Liver (tissue), 9 donors: Measurements from ENCODE around the gene DISP3. TPM values are rescaled to one million over a fixed set of nuclear protein-coding genes. Genes with fewer than 3 reads are reported as not detected.

Source experiments
- DNase-seq: peaks from one replicate; pipeline ENCODE4 v3.0.0-alpha.2; 2017; ENCODE audit warnings: low spot score
- H3K27ac ChIP-seq, 2 donors: one replicate each; pipeline ENCODE4 v1.7.0; 2013; ENCODE audit warnings: inconsistent platforms in 2 of 2, low read length in 2 of 2, control low read depth in 1 of 2, low read depth in 1 of 2, mild to moderate bottlenecking in 1 of 2
- H3K27me3 ChIP-seq, 4 donors: one replicate each; pipeline versions ENCODE4 v1.6.1 to v1.7.0; 2013; ENCODE audit warnings: low read length in 3 of 4, inconsistent platforms in 1 of 4, mild to moderate bottlenecking in 1 of 4, moderate library complexity in 1 of 4; ENCODE audit not compliant: control insufficient read depth in 4 of 4, insufficient read depth in 4 of 4
- H3K36me3 ChIP-seq, 4 donors: one replicate each; pipeline versions ENCODE4 v1.6.1 to v1.7.0; 2013; ENCODE audit warnings: low read length in 3 of 4, mild to moderate bottlenecking in 3 of 4, low read depth in 1 of 4, moderate library complexity in 1 of 4; ENCODE audit not compliant: control insufficient read depth in 4 of 4, insufficient read depth in 3 of 4
- H3K4me1 ChIP-seq, 4 donors: one replicate each; pipeline versions ENCODE4 v1.6.1 to v1.7.0; 2013; ENCODE audit warnings: low read length in 3 of 4, mild to moderate bottlenecking in 3 of 4, moderate library complexity in 1 of 4; ENCODE audit not compliant: control insufficient read depth in 4 of 4, insufficient read depth in 4 of 4
- H3K4me3 ChIP-seq, 3 donors: one replicate each; pipeline versions ENCODE4 v1.6.1 to v1.7.0; 2013; ENCODE audit warnings: low read length in 3 of 3, control low read depth in 1 of 3, low read depth in 1 of 3, mild to moderate bottlenecking in 1 of 3
- H3K9ac ChIP-seq, 2 donors: one replicate each; pipeline ENCODE4 v1.7.0; 2013; ENCODE audit warnings: low read length in 2 of 2, mild to moderate bottlenecking in 2 of 2, moderate library complexity in 2 of 2, control low read depth in 1 of 2, low read depth in 1 of 2
- H3K9me3 ChIP-seq, 4 donors: one replicate each; pipeline versions ENCODE4 v1.6.1 to v1.7.0; 2013; ENCODE audit warnings: low read length in 3 of 4; ENCODE audit not compliant: control insufficient read depth in 4 of 4
- EGR1 ChIP-seq, 2 donors: IDR thresholded peaks; 2 replicates each; pipeline ENCODE4 v1.6.1; 2016 to 2018; ENCODE audit warnings: antibody characterized with exemption in 2 of 2, low read depth in 2 of 2
- FOXA1 ChIP-seq: IDR thresholded peaks from 2 replicates; pipeline ENCODE4 v1.6.1; 2016; ENCODE audit warnings: antibody characterized with exemption
- FOXA2 ChIP-seq: IDR thresholded peaks from 2 replicates; pipeline ENCODE4 v1.6.1; 2016; ENCODE audit warnings: antibody characterized with exemption
- GABPA ChIP-seq, 2 donors: IDR thresholded peaks in 1 of 2; conservative IDR thresholded peaks in 1 of 2; 2 replicates each; pipeline ENCODE4 v1.6.1; 2016; ENCODE audit warnings: antibody characterized with exemption in 2 of 2, mild to moderate bottlenecking in 1 of 2, moderate library complexity in 1 of 2
- HNF4A ChIP-seq, 2 donors: conservative IDR thresholded peaks; 2 replicates each; pipeline ENCODE4 v1.6.1; 2016; ENCODE audit warnings: antibody characterized with exemption in 2 of 2, mild to moderate bottlenecking in 2 of 2
- HNF4G ChIP-seq: IDR thresholded peaks from 2 replicates; pipeline ENCODE4 v1.6.1; 2016; ENCODE audit warnings: antibody characterized with exemption
- JUND ChIP-seq, 2 donors: IDR thresholded peaks; 2 replicates each; pipeline ENCODE4 v1.6.1; 2016; ENCODE audit warnings: antibody characterized with exemption in 2 of 2
- NR2F2 ChIP-seq: IDR thresholded peaks from 2 replicates; pipeline ENCODE4 v1.6.1; 2016; ENCODE audit warnings: antibody characterized with exemption
- RAD21 ChIP-seq, 2 donors: IDR thresholded peaks; 2 replicates each; pipeline ENCODE4 v1.6.1; 2016; ENCODE audit warnings: antibody characterized with exemption in 2 of 2, mild to moderate bottlenecking in 2 of 2
- RXRA ChIP-seq, 2 donors: IDR thresholded peaks; 2 replicates each; pipeline ENCODE4 v1.6.1; 2017 to 2018; ENCODE audit warnings: antibody characterized with exemption in 2 of 2, mild to moderate bottlenecking in 1 of 2
- SP1 ChIP-seq: IDR thresholded peaks from 2 replicates; pipeline ENCODE4 v1.6.1; 2018; ENCODE audit warnings: antibody characterized with exemption, mild to moderate bottlenecking
- TAF1 ChIP-seq: conservative IDR thresholded peaks from 2 replicates; pipeline ENCODE4 v1.6.1; 2016; ENCODE audit warnings: antibody characterized with exemption, mild to moderate bottlenecking
- YY1 ChIP-seq: IDR thresholded peaks from 2 replicates; pipeline ENCODE4 v1.6.1; 2016; ENCODE audit warnings: antibody characterized with exemption, mild to moderate bottlenecking
- WGBS: extraction: QIAGEN DNeasy Blood & Tissue Kit; methylation state at CpG from one replicate; pipeline ENCODE4 v1.1.7; 2013; 5-methylcytosine and 5-hydroxymethylcytosine counted together
- polyA plus RNA-seq, 2 donors: library from polyadenylated mRNA; stranded (reverse) in 1 of 2; unstranded in 1 of 2; fragments of 200-250 nt in 1 of 2; fragments of >200 nt in 1 of 2; fragmentation: Nextera tagmentation in 1 of 2; extraction: Ambion mirVana in 1 of 2; gene quantifications; one replicate each; pipeline versions ENCODE4 v1.2.1 to v1.2.3, GENCODE V29; 2013 to 2015
- total RNA-seq, 2 donors: library from RNA; depleted of rRNA; stranded (reverse); fragments of >200 nt; gene quantifications; one replicate each; pipeline ENCODE4 v1.2.3, GENCODE V29; 2014
- TF ChIP-seq, protein P1 (sequence below): IDR thresholded peaks from 2 replicates; pipeline ENCODE4 v1.6.1; 2016; ENCODE audit warnings: antibody characterized with exemption
- TF ChIP-seq, protein P2 (sequence below): IDR thresholded peaks from 2 replicates; pipeline ENCODE4 v1.6.1; 2016; ENCODE audit warnings: antibody characterized with exemption, mild to moderate bottlenecking
- TF ChIP-seq, protein P3 (sequence below): fragments of 150-350 bp; IDR thresholded peaks from 2 replicates; pipeline ENCODE4 v1.5.1; 2017; ENCODE audit warnings: improper control_type of control experiment, low read depth, low read length; ENCODE audit not compliant: missing input control
- TF ChIP-seq, protein P4 (sequence below): IDR thresholded peaks from 2 replicates; pipeline ENCODE4 v1.6.1; 2016; ENCODE audit warnings: antibody characterized with exemption
- TF ChIP-seq, protein P5 (sequence below): IDR thresholded peaks from 2 replicates; pipeline ENCODE4 v1.6.1; 2016; ENCODE audit warnings: antibody characterized with exemption
- donor health status: healthy.
- donor health status: healthy.
- donor health status: healthy.
- donor health status: healthy.
- donor health status: healthy.

Gene DISP3
- total and polyA plus RNA-seq, 4 donors: 0.02 to 0.08 TPM; not detected in 2

DNA sequence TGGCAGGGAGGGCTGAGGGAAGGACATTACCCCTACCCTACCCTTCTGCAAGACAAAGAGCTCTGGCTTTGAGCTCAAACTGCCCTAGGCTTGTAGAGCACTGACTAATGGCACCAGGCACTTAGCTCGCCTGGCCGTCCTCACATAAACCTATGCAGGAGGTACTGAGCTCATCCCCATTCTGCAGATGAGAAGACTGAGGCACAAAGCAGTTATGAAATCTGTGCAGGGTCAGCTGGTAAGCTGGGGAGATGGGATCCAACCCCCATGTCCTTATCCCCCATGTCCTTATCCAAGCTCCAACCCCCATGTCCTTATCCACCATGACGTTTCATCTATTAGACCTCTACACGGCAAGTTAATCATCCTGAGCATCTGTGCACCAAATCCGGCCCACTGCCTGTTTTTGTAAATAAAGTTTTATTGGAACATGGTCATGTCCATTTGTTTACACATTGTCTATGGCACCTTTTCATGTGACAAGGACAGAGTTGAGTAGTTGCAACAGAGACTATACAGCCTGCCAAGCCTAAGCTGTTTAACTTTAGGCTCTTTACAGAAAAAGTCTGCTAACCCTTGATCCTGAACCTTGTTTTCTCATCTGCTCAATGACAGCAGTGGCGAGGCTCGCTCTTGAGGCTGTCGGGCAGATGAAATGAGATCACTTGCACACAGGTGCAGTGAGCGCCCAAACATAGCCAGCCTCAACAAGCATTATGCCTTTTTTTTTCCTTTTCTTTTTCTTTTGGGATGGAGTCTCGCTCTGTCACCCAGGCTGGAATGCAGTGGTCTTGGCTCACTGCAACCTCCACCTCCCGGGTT lies 88.5 kb downstream of the DISP3 start:
- H3K4me1 ChIP-seq: no peaks in the 10 kb centered on the region
- H3K27ac ChIP-seq: no peak overlapping the region
- H3K36me3 ChIP-seq: no peaks in the 10 kb centered on the region
- TF ChIP-seq RAD21 (IDR thresholded peaks at IDR 0.05): no peak
- no peak for TF ChIP-seq HNF4A (conservative IDR thresholded peaks at IDR 0.05)
- TF ChIP-seq, protein P1, sequence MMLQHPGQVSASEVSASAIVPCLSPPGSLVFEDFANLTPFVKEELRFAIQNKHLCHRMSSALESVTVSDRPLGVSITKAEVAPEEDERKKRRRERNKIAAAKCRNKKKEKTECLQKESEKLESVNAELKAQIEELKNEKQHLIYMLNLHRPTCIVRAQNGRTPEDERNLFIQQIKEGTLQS: no peak
- TF ChIP-seq, protein P2, sequence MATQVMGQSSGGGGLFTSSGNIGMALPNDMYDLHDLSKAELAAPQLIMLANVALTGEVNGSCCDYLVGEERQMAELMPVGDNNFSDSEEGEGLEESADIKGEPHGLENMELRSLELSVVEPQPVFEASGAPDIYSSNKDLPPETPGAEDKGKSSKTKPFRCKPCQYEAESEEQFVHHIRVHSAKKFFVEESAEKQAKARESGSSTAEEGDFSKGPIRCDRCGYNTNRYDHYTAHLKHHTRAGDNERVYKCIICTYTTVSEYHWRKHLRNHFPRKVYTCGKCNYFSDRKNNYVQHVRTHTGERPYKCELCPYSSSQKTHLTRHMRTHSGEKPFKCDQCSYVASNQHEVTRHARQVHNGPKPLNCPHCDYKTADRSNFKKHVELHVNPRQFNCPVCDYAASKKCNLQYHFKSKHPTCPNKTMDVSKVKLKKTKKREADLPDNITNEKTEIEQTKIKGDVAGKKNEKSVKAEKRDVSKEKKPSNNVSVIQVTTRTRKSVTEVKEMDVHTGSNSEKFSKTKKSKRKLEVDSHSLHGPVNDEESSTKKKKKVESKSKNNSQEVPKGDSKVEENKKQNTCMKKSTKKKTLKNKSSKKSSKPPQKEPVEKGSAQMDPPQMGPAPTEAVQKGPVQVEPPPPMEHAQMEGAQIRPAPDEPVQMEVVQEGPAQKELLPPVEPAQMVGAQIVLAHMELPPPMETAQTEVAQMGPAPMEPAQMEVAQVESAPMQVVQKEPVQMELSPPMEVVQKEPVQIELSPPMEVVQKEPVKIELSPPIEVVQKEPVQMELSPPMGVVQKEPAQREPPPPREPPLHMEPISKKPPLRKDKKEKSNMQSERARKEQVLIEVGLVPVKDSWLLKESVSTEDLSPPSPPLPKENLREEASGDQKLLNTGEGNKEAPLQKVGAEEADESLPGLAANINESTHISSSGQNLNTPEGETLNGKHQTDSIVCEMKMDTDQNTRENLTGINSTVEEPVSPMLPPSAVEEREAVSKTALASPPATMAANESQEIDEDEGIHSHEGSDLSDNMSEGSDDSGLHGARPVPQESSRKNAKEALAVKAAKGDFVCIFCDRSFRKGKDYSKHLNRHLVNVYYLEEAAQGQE: no peak
- TF ChIP-seq TAF1: no peak
- TF ChIP-seq FOXA1: no peak
- TF ChIP-seq, protein P3, sequence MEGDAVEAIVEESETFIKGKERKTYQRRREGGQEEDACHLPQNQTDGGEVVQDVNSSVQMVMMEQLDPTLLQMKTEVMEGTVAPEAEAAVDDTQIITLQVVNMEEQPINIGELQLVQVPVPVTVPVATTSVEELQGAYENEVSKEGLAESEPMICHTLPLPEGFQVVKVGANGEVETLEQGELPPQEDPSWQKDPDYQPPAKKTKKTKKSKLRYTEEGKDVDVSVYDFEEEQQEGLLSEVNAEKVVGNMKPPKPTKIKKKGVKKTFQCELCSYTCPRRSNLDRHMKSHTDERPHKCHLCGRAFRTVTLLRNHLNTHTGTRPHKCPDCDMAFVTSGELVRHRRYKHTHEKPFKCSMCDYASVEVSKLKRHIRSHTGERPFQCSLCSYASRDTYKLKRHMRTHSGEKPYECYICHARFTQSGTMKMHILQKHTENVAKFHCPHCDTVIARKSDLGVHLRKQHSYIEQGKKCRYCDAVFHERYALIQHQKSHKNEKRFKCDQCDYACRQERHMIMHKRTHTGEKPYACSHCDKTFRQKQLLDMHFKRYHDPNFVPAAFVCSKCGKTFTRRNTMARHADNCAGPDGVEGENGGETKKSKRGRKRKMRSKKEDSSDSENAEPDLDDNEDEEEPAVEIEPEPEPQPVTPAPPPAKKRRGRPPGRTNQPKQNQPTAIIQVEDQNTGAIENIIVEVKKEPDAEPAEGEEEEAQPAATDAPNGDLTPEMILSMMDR: no peak
- TF ChIP-seq JUND (IDR thresholded peaks at IDR 0.05): no peak
- TF ChIP-seq, protein P4, sequence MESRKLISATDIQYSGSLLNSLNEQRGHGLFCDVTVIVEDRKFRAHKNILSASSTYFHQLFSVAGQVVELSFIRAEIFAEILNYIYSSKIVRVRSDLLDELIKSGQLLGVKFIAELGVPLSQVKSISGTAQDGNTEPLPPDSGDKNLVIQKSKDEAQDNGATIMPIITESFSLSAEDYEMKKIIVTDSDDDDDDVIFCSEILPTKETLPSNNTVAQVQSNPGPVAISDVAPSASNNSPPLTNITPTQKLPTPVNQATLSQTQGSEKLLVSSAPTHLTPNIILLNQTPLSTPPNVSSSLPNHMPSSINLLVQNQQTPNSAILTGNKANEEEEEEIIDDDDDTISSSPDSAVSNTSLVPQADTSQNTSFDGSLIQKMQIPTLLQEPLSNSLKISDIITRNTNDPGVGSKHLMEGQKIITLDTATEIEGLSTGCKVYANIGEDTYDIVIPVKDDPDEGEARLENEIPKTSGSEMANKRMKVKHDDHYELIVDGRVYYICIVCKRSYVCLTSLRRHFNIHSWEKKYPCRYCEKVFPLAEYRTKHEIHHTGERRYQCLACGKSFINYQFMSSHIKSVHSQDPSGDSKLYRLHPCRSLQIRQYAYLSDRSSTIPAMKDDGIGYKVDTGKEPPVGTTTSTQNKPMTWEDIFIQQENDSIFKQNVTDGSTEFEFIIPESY: no peak
- TF ChIP-seq GABPA (IDR thresholded peaks at IDR 0.05 in 1 of 2, conservative IDR thresholded peaks at IDR 0.05 in 1 of 2): no peak
- TF ChIP-seq EGR1 (IDR thresholded peaks at IDR 0.05; ENCODE audit: low read depth in 2 of 2): no peak
- no peak for TF ChIP-seq RXRA (IDR thresholded peaks at IDR 0.05)
- no peak for TF ChIP-seq NR2F2
- TF ChIP-seq, protein P5, sequence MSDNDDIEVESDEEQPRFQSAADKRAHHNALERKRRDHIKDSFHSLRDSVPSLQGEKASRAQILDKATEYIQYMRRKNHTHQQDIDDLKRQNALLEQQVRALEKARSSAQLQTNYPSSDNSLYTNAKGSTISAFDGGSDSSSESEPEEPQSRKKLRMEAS: no peak
- TF ChIP-seq FOXA2: no peak
- no peak for TF ChIP-seq YY1
- no peak for TF ChIP-seq SP1
- TF ChIP-seq HNF4G: no peak
- 81% methylated on average over 11 of the region's 11 CpGs for WGBS
- DNase-seq: no peak
- no peaks in the 10 kb centered on the region for H3K9me3 ChIP-seq
- peaks cover 0 to 3% (median under 1%) of the 10 kb centered on the region in 4 donors for H3K27me3 ChIP-seq
- H3K9ac ChIP-seq: no peak overlapping the region
- no peak overlapping the region for H3K4me3 ChIP-seq
